ENCODE results near the gene GNG2.

GRCh38 chr14:51860825-51861499, 550 bp downstream of the GNG2 start:
- peak in 1 of 3 donors; percentile 3 for TF ChIP-seq POLR2A (IDR thresholded peaks at IDR 0.05)
- TF ChIP-seq CTCF (IDR thresholded peaks at IDR 0.05): no peak

All from body of pancreas (tissue), 4 donors.